ENCODE data around the gene SMPDL3A.

- no peak for TF ChIP-seq CTCF (IDR thresholded peaks at IDR 0.05; ENCODE audit: low read length)
- no peak for TF ChIP-seq EZH2 (optimal IDR thresholded peaks at IDR 0.05; ENCODE audit: low read depth, low read length)
Measured at GRCh38 chr6:122791310-122791679, 2.2 kb downstream of the SMPDL3A start.
